Measurements from ENCODE around the gene C10orf67.

GRCh38 chr10:23345861-23346260 lies 1.3 kb upstream of the C10orf67 start:
- no peak for TF ChIP-seq POLR2A (IDR thresholded peaks at IDR 0.05; ENCODE audit: low read length)
- TF ChIP-seq GATA1 (IDR thresholded peaks at IDR 0.05; ENCODE audit: low read depth, low read length) = no peak
